ENCODE data around the gene TEAD4.

The TEAD4 gene

DNA sequence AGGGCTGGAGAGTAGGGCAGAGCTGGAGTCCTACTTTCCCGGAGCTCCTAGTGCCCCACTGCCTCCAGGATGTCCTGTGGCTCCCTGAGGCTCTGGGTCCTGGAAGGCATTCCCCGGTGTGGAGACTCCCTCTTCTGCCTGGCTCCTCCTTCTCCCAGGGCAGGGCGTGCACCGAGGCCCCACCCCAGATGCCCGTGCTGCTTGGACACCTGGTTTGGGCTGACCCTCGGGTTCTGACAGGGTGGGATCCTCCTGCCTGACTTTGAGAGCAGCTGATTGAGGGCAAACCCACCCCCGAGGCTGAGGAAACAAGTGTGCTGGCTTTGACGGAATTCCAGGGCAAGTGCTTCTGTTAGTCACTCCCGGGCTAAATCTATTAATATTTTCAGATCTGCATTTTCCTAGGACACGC, 15.4 kb downstream of the TEAD4 start:
- Histone ChIP-seq H3K27me3 (ENCODE audit: control insufficient read depth in 5 of 5, insufficient read depth in 4 of 5, low read length in 5 of 5) (no peaks in the 10 kb centered on the region), H3K4me3 (ENCODE audit: low read depth in 1 of 5, low read length in 5 of 5) (no peak overlapping the region), H3K9ac (ENCODE audit: low read length in 5 of 5) (no peak overlapping the region), H3K36me3 (ENCODE audit: control insufficient read depth in 5 of 5, insufficient read depth in 5 of 5, low read length in 5 of 5) (peaks cover 0 to 8% (median 4%) of the 10 kb centered on the region in 5 donors), H3K9me3 (ENCODE audit: control insufficient read depth in 5 of 5, low read length in 5 of 5) (no peaks in the 10 kb centered on the region), H3K4me1 (ENCODE audit: control insufficient read depth in 5 of 5, insufficient read depth in 5 of 5, low read length in 5 of 5) (no peaks in the 10 kb centered on the region), H3K27ac (ENCODE audit: low read depth, low read length) (no peak overlapping the region)

DNA sequence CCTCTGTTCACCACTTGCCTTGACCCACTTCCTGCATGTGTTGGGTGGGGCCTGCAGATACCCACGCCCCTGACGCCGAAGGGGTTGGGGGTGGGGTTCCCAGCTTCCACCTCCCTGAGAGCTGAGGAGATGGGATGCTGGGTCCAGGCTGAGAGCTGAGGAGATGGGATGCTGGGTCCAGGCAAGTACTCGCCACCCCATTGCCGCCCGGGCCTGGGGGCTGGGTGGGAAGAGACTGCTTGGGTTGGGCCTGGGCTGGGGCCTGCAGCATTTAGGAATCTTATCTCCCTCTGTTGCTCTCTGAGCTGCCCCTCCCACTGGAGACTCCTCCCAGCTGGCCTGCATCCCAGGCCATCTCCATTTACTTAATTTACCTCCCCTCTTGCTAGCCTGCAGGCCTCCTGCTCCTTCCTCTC, 17.4 kb downstream of the TEAD4 start:
- H3K9me3 ChIP-seq (ENCODE audit: control insufficient read depth in 5 of 5, low read length in 5 of 5): no peaks in the 10 kb centered on the region
- H3K4me1 ChIP-seq (ENCODE audit: control insufficient read depth in 5 of 5, insufficient read depth in 5 of 5, low read length in 5 of 5): no peaks in the 10 kb centered on the region
- H3K4me3 ChIP-seq (ENCODE audit: low read depth in 1 of 5, low read length in 5 of 5): no peak overlapping the region
- no peak overlapping the region for H3K9ac ChIP-seq (ENCODE audit: low read length in 5 of 5)
- H3K27ac ChIP-seq (ENCODE audit: low read depth, low read length): no peak overlapping the region
- no peaks in the 10 kb centered on the region for H3K27me3 ChIP-seq (ENCODE audit: control insufficient read depth in 5 of 5, insufficient read depth in 4 of 5, low read length in 5 of 5)
- H3K36me3 ChIP-seq (ENCODE audit: control insufficient read depth in 5 of 5, insufficient read depth in 5 of 5, low read length in 5 of 5): peaks cover 0 to 7% (median 0%) of the 10 kb centered on the region in 5 donors

DNA sequence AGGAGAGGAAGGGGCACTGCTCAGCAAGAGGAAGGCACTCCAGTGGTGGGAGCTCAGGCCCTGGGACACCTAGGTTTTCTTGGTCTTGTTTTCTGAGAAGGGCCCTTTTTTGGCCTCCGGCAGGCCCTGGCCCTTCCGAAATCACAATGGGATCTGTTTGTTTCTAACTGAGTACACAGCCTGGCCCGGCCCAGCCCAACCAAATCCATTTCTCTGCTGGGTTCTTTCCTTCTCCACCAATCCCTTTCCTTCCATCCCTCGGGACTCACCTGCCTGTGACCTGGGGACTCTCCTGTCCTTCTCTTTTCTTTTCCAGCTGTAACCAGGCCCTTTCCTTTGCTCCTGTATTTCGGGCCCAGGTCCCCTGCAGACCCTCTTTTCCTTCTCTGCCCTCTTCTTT, 18.6 kb downstream of the TEAD4 start:
- Histone ChIP-seq H3K9me3 (ENCODE audit: control insufficient read depth in 5 of 5, low read length in 5 of 5) (no peaks in the 10 kb centered on the region), H3K4me3 (ENCODE audit: low read depth in 1 of 5, low read length in 5 of 5) (no peak overlapping the region), H3K36me3 (ENCODE audit: control insufficient read depth in 5 of 5, insufficient read depth in 5 of 5, low read length in 5 of 5) (peaks cover 0 to 7% (median 0%) of the 10 kb centered on the region in 5 donors), H3K4me1 (ENCODE audit: control insufficient read depth in 5 of 5, insufficient read depth in 5 of 5, low read length in 5 of 5) (peaks cover 0 to 5% (median 0%) of the 10 kb centered on the region in 5 donors), H3K27me3 (ENCODE audit: control insufficient read depth in 5 of 5, insufficient read depth in 4 of 5, low read length in 5 of 5) (no peaks in the 10 kb centered on the region), H3K9ac (ENCODE audit: low read length in 5 of 5) (no peak overlapping the region), H3K27ac (ENCODE audit: low read depth, low read length) (no peak overlapping the region)

DNA sequence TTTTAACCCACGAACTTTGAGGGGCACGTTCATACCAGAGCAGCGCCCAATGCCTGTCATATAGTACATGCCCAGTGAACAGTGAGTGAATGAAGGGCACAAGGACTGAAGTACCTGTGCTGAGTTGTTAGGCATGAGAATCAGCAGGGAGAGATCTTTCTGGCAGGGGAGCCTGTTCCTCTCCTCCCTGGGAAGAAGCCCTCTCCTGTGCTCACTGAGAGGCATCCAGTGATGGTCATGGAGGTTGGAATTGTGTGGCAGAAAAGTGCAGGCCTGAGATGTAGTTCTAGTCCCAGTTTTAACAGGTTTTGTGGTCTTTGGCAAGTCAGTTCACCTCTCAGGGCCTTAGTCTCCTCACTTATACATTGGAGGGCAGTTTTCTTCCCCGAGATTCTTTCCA, 20.6 kb downstream of the TEAD4 start:
- H3K27me3 ChIP-seq (ENCODE audit: control insufficient read depth in 5 of 5, insufficient read depth in 4 of 5, low read length in 5 of 5): no peaks in the 10 kb centered on the region
- no peak overlapping the region for H3K27ac ChIP-seq (ENCODE audit: low read depth, low read length)
- peaks cover 0 to 7% (median 0%) of the 10 kb centered on the region in 5 donors for H3K36me3 ChIP-seq (ENCODE audit: control insufficient read depth in 5 of 5, insufficient read depth in 5 of 5, low read length in 5 of 5)
- H3K4me1 ChIP-seq (ENCODE audit: control insufficient read depth in 5 of 5, insufficient read depth in 5 of 5, low read length in 5 of 5): peaks cover 0 to 20% (median 0%) of the 10 kb centered on the region in 5 donors
- no peaks in the 10 kb centered on the region for H3K9me3 ChIP-seq (ENCODE audit: control insufficient read depth in 5 of 5, low read length in 5 of 5)
- no peak overlapping the region for H3K4me3 ChIP-seq (ENCODE audit: low read depth in 1 of 5, low read length in 5 of 5)
- H3K9ac ChIP-seq (ENCODE audit: low read length in 5 of 5): no peak overlapping the region

DNA sequence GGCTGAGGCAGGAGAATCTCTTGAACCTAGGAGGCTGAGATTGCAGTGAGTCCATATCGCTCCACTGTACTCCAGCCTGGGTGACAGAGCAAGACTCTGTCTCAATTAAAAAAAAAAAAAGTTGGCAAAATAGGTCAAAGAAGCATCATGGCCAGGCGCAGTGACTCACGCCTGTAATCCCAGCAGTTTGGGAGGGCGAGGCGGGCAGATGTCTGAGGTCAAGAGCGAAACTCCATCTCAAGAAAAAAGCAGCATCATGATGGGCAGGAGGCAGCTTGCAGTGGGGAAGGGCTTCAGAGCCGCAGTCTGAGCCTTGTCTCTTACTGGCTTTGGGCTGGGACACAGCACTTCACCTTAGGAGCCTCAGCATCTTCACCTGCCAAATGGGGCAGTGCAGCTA, 21.4 kb downstream of the TEAD4 start:
- H3K9me3 ChIP-seq (ENCODE audit: control insufficient read depth in 5 of 5, low read length in 5 of 5): no peaks in the 10 kb centered on the region
- H3K9ac ChIP-seq (ENCODE audit: low read length in 5 of 5): no peak overlapping the region
- no peak overlapping the region for H3K27ac ChIP-seq (ENCODE audit: low read depth, low read length)
- H3K4me3 ChIP-seq (ENCODE audit: low read depth in 1 of 5, low read length in 5 of 5): no peak overlapping the region
- H3K27me3 ChIP-seq (ENCODE audit: control insufficient read depth in 5 of 5, insufficient read depth in 4 of 5, low read length in 5 of 5): no peaks in the 10 kb centered on the region
- H3K36me3 ChIP-seq (ENCODE audit: control insufficient read depth in 5 of 5, insufficient read depth in 5 of 5, low read length in 5 of 5): peaks cover 0 to 7% (median 0%) of the 10 kb centered on the region in 5 donors
- peaks cover 0 to 20% (median 0%) of the 10 kb centered on the region in 5 donors for H3K4me1 ChIP-seq (ENCODE audit: control insufficient read depth in 5 of 5, insufficient read depth in 5 of 5, low read length in 5 of 5)

GRCh38 chr12:2982361-2982760, 23.2 kb downstream of the TEAD4 start:
- H3K27me3 ChIP-seq (ENCODE audit: control insufficient read depth in 5 of 5, insufficient read depth in 4 of 5, low read length in 5 of 5): no peaks in the 10 kb centered on the region
- H3K27ac ChIP-seq (ENCODE audit: low read depth, low read length): no peak overlapping the region
- no peak overlapping the region for H3K9ac ChIP-seq (ENCODE audit: low read length in 5 of 5)
- peaks cover 0 to 7% (median 0%) of the 10 kb centered on the region in 5 donors for H3K36me3 ChIP-seq (ENCODE audit: control insufficient read depth in 5 of 5, insufficient read depth in 5 of 5, low read length in 5 of 5)
- peaks cover 0 to 20% (median 0%) of the 10 kb centered on the region in 5 donors for H3K4me1 ChIP-seq (ENCODE audit: control insufficient read depth in 5 of 5, insufficient read depth in 5 of 5, low read length in 5 of 5)
- no peak overlapping the region for H3K4me3 ChIP-seq (ENCODE audit: low read depth in 1 of 5, low read length in 5 of 5)
- H3K9me3 ChIP-seq (ENCODE audit: control insufficient read depth in 5 of 5, low read length in 5 of 5): no peaks in the 10 kb centered on the region

GRCh38 chr12:2984249-2984648, 25.1 kb downstream of the TEAD4 start:
- H3K9ac ChIP-seq (ENCODE audit: low read length in 5 of 5): no peak overlapping the region
- H3K9me3 ChIP-seq (ENCODE audit: control insufficient read depth in 5 of 5, low read length in 5 of 5): no peaks in the 10 kb centered on the region
- no peaks in the 10 kb centered on the region for H3K27me3 ChIP-seq (ENCODE audit: control insufficient read depth in 5 of 5, insufficient read depth in 4 of 5, low read length in 5 of 5)
- H3K4me3 ChIP-seq (ENCODE audit: low read depth in 1 of 5, low read length in 5 of 5): no peak overlapping the region
- peaks cover 0 to 20% (median 0%) of the 10 kb centered on the region in 5 donors for H3K4me1 ChIP-seq (ENCODE audit: control insufficient read depth in 5 of 5, insufficient read depth in 5 of 5, low read length in 5 of 5)
- H3K27ac ChIP-seq (ENCODE audit: low read depth, low read length): no peak overlapping the region
- peaks cover 0 to 6% (median 0%) of the 10 kb centered on the region in 5 donors for H3K36me3 ChIP-seq (ENCODE audit: control insufficient read depth in 5 of 5, insufficient read depth in 5 of 5, low read length in 5 of 5)

- no peak overlapping the region for H3K27ac ChIP-seq (ENCODE audit: low read depth, low read length)
- H3K27me3 ChIP-seq (ENCODE audit: control insufficient read depth in 5 of 5, insufficient read depth in 4 of 5, low read length in 5 of 5): no peaks in the 10 kb centered on the region
- peaks cover 0 to 2% (median 0%) of the 10 kb centered on the region in 5 donors for H3K36me3 ChIP-seq (ENCODE audit: control insufficient read depth in 5 of 5, insufficient read depth in 5 of 5, low read length in 5 of 5)
- H3K9ac ChIP-seq (ENCODE audit: low read length in 5 of 5): no peak overlapping the region
- H3K4me1 ChIP-seq (ENCODE audit: control insufficient read depth in 5 of 5, insufficient read depth in 5 of 5, low read length in 5 of 5): peaks cover 0 to 20% (median 0%) of the 10 kb centered on the region in 5 donors
- no peak overlapping the region for H3K4me3 ChIP-seq (ENCODE audit: low read depth in 1 of 5, low read length in 5 of 5)
- H3K9me3 ChIP-seq (ENCODE audit: control insufficient read depth in 5 of 5, low read length in 5 of 5): peaks cover 0 to 2% (median 0%) of the 10 kb centered on the region in 5 donors
Observed at GRCh38 chr12:2984698-2985097, 25.5 kb downstream of the TEAD4 start.

- H3K36me3 ChIP-seq (ENCODE audit: control insufficient read depth in 5 of 5, insufficient read depth in 5 of 5, low read length in 5 of 5): no peaks in the 10 kb centered on the region
- peaks cover 0 to 20% (median 0%) of the 10 kb centered on the region in 5 donors for H3K4me1 ChIP-seq (ENCODE audit: control insufficient read depth in 5 of 5, insufficient read depth in 5 of 5, low read length in 5 of 5)
- H3K4me3 ChIP-seq (ENCODE audit: low read depth in 1 of 5, low read length in 5 of 5): no peak overlapping the region
- peaks cover 0 to 3% (median 0%) of the 10 kb centered on the region in 5 donors for H3K9me3 ChIP-seq (ENCODE audit: control insufficient read depth in 5 of 5, low read length in 5 of 5)
- H3K27ac ChIP-seq (ENCODE audit: low read depth, low read length): no peak overlapping the region
- H3K27me3 ChIP-seq (ENCODE audit: control insufficient read depth in 5 of 5, insufficient read depth in 4 of 5, low read length in 5 of 5): no peaks in the 10 kb centered on the region
- H3K9ac ChIP-seq (ENCODE audit: low read length in 5 of 5): no peak overlapping the region
Observed at GRCh38 chr12:2986876-2987275, 27.7 kb downstream of the TEAD4 start.

- H3K9ac ChIP-seq (ENCODE audit: low read length in 5 of 5): no peak overlapping the region
- peaks cover 0 to 3% (median 0%) of the 10 kb centered on the region in 5 donors for H3K9me3 ChIP-seq (ENCODE audit: control insufficient read depth in 5 of 5, low read length in 5 of 5)
- peaks cover 0 to 10% (median 8%) of the 10 kb centered on the region in 5 donors for H3K4me1 ChIP-seq (ENCODE audit: control insufficient read depth in 5 of 5, insufficient read depth in 5 of 5, low read length in 5 of 5)
- H3K27me3 ChIP-seq (ENCODE audit: control insufficient read depth in 5 of 5, insufficient read depth in 4 of 5, low read length in 5 of 5): no peaks in the 10 kb centered on the region
- no peaks in the 10 kb centered on the region for H3K36me3 ChIP-seq (ENCODE audit: control insufficient read depth in 5 of 5, insufficient read depth in 5 of 5, low read length in 5 of 5)
- no peak overlapping the region for H3K4me3 ChIP-seq (ENCODE audit: low read depth in 1 of 5, low read length in 5 of 5)
- no peak overlapping the region for H3K27ac ChIP-seq (ENCODE audit: low read depth, low read length)
Observed at GRCh38 chr12:2988494-2988893, 29.3 kb downstream of the TEAD4 start.

All from subcutaneous abdominal adipose tissue (tissue), 5 donors.